Cardiac fibroblast (primary cell): ENCODE results near the gene SLC2A4RG.

ENCODE experiments used
- DNase-seq, 2 donors: peaks; one replicate each; pipeline versions ENCODE4 v3.0.0 to v3.0.0-alpha.2; 2010; ENCODE audit warnings: low read depth in 2 of 2
- H3K4me3 ChIP-seq, 2 donors: replicated peaks in 1 of 2; 1 replicate in 1 of 2; 2 replicates in 1 of 2; pipeline ENCODE4 v1.5.1; 2011; ENCODE audit warnings: low read depth in 2 of 2, low read length in 2 of 2, mild to moderate bottlenecking in 2 of 2, moderate library complexity in 1 of 2
- TF ChIP-seq, protein P1 (sequence below): IDR thresholded peaks from one replicate; pipeline ENCODE4 v1.5.1; 2011; ENCODE audit warnings: low read depth, mild to moderate bottlenecking, low read length, inconsistent platforms

The SLC2A4RG gene

GRCh38 chr20:63791497-63792156 is 52.1 kb downstream of the SLC2A4RG start:
- no peak overlapping the region for H3K4me3 ChIP-seq
- DNase-seq: peak in 1 of 2 donors; percentile 17
- TF ChIP-seq, protein P1, sequence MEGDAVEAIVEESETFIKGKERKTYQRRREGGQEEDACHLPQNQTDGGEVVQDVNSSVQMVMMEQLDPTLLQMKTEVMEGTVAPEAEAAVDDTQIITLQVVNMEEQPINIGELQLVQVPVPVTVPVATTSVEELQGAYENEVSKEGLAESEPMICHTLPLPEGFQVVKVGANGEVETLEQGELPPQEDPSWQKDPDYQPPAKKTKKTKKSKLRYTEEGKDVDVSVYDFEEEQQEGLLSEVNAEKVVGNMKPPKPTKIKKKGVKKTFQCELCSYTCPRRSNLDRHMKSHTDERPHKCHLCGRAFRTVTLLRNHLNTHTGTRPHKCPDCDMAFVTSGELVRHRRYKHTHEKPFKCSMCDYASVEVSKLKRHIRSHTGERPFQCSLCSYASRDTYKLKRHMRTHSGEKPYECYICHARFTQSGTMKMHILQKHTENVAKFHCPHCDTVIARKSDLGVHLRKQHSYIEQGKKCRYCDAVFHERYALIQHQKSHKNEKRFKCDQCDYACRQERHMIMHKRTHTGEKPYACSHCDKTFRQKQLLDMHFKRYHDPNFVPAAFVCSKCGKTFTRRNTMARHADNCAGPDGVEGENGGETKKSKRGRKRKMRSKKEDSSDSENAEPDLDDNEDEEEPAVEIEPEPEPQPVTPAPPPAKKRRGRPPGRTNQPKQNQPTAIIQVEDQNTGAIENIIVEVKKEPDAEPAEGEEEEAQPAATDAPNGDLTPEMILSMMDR: no peak

DNA sequence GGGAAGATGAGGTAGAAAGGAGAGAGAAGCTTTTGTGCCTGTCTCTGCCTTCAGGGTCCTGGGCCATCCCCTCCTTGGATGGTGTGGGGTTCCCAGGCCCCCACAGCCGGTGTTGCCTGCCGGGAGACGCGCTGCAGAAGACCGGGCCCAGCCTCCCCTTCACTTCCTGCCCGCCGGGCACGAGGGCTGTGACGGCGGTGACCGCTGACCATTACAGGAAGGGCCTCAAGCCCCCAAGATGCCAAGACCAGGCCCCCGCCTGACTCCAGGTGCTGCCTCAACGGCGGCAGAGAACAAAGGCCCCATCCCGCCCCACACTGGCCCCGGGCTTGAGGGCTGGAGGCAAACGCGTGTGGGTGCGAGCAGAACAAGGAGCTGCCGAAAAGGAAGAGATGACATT is 53.3 kb downstream of the SLC2A4RG start:
- DNase-seq: no peak
- TF ChIP-seq, protein P1: no peak
- H3K4me3 ChIP-seq: no peak overlapping the region
